M059J (cell line): ENCODE measurements around the gene CT47C1. TPM values are rescaled to one million over a fixed set of nuclear protein-coding genes. Genes with fewer than 3 reads are reported as not detected.

Experiments
- DNase-seq: peaks from one replicate; pipeline ENCODE4 v3.0.0-alpha.2; 2012; ENCODE audit warnings: low read depth
- total RNA-seq: library from RNA; depleted of rRNA; stranded (reverse); fragments of >200 nt; shearing (Covaris generic); gene quantifications from 2 replicates; pipeline ENCODE4 v1.2.3, GENCODE V29; 2014; rRNA removed

The CT47C1 gene
- total RNA-seq, 1 experiment from 2014 or later = 0.39 TPM

- no peak for DNase-seq
Measured at GRCh38 chrX:119073200-119073905, 560 bp downstream of the CT47C1 start.

DNA sequence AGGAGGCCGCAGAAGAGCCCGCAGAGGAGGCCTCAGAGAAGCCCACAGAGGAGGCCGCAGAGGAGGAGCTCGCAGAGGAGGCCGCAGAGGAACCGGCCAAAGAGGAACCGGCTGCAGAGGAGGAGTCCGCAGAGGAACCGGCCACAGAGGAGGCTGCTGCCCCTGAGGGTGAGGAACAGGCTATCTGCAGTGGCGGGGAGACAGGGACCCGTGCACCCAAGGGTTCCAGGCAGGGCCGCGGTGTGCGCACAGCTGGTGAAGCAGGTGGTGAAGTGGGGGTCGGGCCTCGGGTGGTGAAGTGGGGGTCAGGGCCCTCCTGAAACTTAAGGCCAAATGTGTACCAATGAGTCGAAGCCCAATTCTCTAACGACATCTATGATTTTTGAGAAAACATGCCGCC, 1.1 kb downstream of the CT47C1 start:
- DNase-seq = no peak

DNA sequence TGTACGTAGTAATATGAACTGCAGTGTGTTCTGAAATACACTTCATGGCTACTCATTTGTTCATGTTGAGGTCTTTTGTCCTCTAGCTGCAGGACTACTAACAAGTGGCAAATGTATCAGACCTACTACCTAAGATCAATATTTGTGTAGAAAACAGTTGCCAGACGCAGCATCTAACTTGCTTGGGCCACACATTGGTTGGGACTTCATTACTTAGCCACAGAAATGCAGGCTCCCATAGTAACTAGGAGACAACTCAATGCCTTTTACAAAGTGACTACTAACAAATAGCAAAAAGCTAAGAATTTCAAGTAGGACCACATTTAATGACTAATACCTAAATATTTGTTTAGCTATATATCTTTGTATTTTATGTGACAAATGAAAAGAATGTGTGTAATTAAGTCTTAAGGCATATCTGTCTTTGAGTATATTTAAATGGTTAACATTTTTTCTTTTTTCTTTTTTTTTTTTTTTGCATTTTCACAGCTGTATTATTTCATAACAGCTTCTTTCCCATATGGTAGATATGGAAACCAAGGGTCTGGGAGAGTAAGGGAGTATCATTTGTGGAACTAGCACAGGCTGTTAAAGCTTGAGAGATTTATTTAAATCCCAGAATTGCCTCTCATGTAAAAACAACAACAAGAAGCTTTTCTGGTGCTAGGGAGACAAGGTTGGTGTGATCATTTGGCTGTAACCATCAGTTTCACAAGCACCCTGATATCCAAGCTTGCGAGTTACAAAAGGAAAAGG, 2.7 kb downstream of the CT47C1 start:
- no peak for DNase-seq

DNA sequence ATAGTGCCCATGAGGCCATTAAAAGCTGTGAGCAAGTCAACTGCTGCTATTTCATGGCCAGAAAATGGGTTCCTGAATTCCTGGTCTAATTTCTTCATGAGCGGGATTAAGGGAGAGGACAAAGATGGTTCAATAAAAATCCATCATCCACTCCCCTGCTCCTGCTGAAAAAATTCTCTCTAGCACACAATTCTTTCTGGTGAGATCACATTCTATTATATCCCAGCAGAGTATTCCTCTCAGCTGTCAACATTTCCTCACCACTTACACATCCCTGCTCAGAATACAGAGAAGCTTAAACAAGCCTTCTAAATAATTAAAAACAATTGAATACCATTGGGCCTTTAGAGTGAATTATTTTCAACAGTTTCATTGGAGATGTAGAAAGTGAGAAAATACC, 9.5 kb downstream of the CT47C1 start:
- DNase-seq = no peak

- no peak for DNase-seq
Measured at GRCh38 chrX:119084766-119085165, 12.0 kb downstream of the CT47C1 start.

DNA sequence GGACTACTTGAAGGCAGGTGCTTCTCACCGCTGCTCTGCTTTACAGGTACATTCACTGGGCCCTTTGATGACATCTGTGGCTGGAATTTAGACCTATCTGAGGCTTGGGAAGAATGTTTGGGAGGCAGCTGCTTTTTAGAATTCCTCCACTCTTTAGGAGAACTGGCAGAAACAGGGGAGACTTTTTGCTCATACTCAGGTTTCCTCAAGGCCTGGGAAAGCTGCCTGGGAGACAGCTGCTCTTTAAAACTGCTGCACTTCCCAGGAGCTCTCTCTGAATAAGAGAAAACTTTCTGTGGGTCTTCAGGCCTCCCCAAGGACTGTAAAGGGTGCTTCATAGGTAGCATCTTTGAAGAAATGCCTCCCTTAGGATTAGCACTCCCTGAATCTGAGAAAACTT, 14.3 kb downstream of the CT47C1 start:
- DNase-seq = no peak

DNA sequence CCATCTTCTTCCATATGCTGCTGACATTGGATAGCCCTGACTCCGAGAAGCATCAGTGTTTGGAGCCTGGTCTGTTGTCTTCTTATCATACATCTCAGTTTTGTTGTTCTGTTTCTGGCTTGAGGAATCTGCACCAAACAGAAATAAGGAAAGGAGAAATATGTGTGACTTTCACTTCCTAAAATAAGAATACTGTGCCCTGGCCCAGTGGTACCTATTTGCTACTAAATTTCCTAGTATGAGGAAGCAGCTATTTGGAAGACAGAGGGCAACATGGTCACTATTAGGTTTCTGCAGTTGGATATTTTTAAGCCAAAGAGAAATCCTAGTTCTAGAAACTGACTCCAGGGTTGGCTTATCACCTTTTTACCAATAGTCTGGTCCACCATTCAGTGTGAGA, 16.8 kb downstream of the CT47C1 start:
- DNase-seq = no peak

DNA sequence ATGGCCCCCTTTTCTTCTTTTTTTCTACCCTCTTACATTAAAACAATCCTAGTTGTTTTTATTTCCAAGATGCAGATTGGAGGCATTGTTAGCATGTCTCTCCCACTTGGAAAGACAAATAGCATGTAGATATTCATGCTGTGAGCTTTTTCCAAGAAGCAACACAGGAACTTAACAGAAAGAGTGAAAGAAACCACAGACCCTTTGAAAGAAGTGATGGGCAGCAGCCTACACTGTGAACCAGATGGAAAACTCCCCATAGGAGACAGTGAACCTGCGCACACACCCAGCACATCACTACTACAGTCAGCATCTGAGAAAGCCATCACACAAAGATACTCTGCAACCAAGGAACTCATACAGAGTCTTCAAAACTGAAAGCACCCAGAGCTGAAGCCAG, 17.8 kb downstream of the CT47C1 start:
- no peak for DNase-seq

- peak; percentile 45 for DNase-seq
Measured at GRCh38 chrX:119093991-119094735, 21.4 kb downstream of the CT47C1 start.

GRCh38 chrX:119094819-119095218, 22.0 kb downstream of the CT47C1 start:
- DNase-seq = no peak

GRCh38 chrX:119095936-119096335, 23.1 kb downstream of the CT47C1 start:
- no peak for DNase-seq

- DNase-seq = no peak
Measured at GRCh38 chrX:119101168-119101567, 28.4 kb downstream of the CT47C1 start.

DNA sequence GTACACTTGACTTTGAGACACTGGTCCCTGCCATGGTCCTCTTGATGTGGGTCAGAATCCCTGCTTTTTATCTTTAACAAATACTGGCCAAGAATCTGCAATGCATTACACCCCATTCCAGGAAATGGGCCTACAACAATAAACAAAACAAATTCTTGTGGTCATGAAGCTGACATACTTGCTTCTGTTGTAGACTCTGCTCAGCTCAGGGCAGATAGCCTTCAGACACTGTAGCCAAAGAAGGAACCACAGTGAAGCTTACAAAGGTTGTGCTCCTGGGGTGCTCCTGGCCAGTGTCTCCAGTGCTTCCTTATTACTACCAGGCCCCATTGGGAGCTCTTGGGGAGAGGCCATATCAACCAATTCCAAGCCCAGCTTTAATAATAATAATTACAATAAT, 33.0 kb downstream of the CT47C1 start:
- DNase-seq = peak; percentile 49

DNA sequence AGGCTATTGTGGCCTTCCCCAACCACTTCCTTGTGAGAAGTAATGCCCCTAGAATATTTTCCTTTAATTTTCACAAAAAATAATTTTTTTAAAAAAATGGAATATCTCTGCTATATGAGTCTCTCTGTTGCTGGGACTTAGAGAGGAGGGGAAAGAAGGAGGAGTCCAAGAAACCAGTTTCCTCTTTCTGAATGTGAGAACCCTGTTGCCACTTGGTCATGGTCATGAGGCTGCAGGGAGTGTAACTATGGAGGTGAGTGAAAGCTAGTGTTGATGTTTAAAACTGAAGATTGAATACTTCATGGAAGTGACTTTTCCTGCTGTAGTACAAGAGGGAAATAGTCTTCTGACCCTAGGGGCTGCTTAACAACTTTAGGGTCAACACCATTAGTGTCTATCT, 34.4 kb downstream of the CT47C1 start:
- no peak for DNase-seq

DNA sequence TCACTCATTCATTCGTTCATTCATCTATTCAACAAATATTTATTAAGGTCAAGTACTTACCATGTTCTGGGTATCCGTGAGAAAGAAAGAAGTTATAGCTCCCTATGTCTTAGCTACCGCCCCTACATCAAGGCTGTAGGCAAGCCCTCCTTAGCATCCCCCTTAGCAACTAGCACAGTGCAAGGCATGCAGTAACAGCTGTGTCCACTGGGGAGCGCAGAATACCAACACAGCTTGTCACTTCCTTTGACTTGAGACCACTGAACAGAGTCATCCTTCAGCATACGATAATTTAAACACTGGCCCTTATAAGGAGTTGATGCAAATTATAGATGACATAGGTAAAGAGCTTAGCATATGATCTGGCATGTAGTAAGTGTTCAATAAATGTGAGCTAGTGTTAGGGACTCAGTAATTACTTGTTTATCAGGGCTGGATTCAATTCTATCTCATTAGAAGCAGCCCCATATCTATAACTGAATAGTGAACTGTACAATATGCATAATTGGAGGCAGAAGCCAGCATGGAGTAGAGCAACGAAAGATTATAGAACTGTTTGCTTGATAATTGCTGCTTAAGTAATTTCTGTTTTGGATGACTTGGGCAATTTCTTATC, 46.1 kb downstream of the CT47C1 start:
- peak; percentile 51 for DNase-seq

DNA sequence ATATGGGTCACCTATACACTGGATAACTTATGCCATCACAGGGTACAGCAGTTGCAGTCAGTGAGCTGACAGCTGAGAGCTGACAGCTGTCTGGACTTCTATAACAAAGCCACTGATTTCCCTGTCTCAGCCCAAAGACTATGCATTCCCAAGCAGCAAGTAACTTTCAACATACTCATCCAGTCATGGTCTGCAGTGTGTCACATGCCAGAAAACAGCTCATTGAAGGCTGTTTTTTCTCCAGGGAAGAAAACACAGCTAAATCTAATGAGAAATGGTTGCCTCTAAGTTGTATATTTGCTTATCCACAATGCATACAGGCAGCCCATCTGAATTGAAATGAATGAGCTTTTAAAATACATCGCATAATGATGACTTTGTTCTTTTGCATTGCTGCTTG, 48.5 kb downstream of the CT47C1 start:
- DNase-seq = peak; percentile 6

Other genes starting within 250 kb of the CT47C1 start
- gene ZCCHC12, start 249.2 kb upstream of the CT47C1 start, total RNA-seq = 0.05 TPM in 1 of 2 replicates, not detected in the other
- gene LONRF3, start 98.4 kb upstream of the CT47C1 start, total RNA-seq = 5.6 and 8.7 TPM in 2 replicates
- gene KIAA1210, start 54.8 kb downstream of the CT47C1 start, total RNA-seq = 0.02 TPM in 1 of 2 replicates, not detected in the other
- gene PGRMC1, start 163.3 kb downstream of the CT47C1 start, total RNA-seq = 563 and 702 TPM in 2 replicates